ENCODE measurements around the gene AP1S1. TPM values are rescaled to one million over a fixed set of nuclear protein-coding genes. Genes with fewer than 3 reads are reported as not detected.

The AP1S1 gene
- total RNA-seq, 1 donor from 2014 or later = 45.6 TPM

DNA sequence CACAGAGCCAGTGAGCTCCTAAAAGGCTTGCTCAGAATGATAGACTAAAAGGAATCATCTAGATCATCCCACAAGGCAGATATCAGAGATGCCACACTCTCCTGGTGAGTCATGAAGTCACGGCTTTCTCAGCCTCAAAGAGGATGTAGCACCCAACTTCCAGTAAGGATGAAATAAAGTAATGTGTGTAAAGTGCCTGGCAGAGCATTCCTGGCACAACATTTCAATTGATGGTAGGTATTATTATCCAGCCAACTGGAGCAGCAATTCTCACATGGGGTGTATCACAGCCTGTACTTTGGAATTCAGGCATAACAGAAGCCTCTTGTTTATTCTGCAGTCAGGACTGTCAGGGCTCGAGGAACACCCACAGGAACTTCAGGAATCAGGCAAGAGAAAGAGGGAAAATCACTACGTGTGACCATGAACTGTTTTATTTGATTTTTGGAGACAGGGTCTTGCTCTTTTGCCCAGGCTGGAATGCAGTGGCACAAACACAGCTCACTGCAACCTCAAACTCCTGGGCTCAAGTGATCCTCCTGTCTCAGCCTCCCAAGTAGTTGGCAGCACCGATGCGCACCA is 31.1 kb downstream of the AP1S1 start:
- Mint-ChIP-seq H3K27ac (ENCODE audit: unreplicated experiment) (no peak overlapping the region), H3K4me3 (ENCODE audit: unreplicated experiment) (no peak overlapping the region), H3K4me1 (ENCODE audit: unreplicated experiment) (no peaks in the 10 kb centered on the region), H3K9me3 (ENCODE audit: unreplicated experiment) (no peaks in the 10 kb centered on the region), H3K36me3 (ENCODE audit: low read depth, unreplicated experiment) (no peaks in the 10 kb centered on the region), H3K27me3 (ENCODE audit: unreplicated experiment) (peaks cover 12% of the 10 kb centered on the region)
- no peak for TF ChIP-seq CTCF (IDR thresholded peaks at IDR 0.05; ENCODE audit: unreplicated experiment)
- DNase-seq (ENCODE audit: low spot score) = no peak

DNA sequence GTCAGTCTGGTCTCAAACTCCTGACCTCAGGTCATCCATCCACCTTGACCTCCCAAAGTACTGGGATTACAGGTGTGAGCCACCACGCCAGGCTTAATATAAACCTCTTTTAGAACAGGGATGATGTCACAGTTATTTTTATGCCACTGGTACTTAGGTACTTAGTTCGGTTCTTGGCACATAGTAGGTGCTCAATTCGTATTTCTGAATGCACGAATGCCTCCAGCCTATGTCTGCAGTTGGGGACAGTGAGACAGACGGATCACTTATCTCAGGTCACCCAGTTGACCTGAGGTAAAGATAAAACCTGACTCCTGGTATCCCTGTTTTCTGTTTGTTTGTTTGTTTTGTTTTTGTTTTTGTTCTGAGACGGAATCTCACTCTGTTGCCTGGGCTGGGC is 31.9 kb downstream of the AP1S1 start:
- no peaks in the 10 kb centered on the region for H3K4me1 Mint-ChIP-seq (ENCODE audit: unreplicated experiment)
- DNase-seq (ENCODE audit: low spot score) = no peak
- H3K4me3 Mint-ChIP-seq (ENCODE audit: unreplicated experiment) = no peak overlapping the region
- H3K27ac Mint-ChIP-seq (ENCODE audit: unreplicated experiment) = no peak overlapping the region
- peaks cover 8% of the 10 kb centered on the region for H3K27me3 Mint-ChIP-seq (ENCODE audit: unreplicated experiment)
- no peaks in the 10 kb centered on the region for H3K36me3 Mint-ChIP-seq (ENCODE audit: low read depth, unreplicated experiment)
- no peaks in the 10 kb centered on the region for H3K9me3 Mint-ChIP-seq (ENCODE audit: unreplicated experiment)
- TF ChIP-seq CTCF (IDR thresholded peaks at IDR 0.05; ENCODE audit: unreplicated experiment) = no peak

- no peak for DNase-seq (ENCODE audit: low spot score)
Observed at GRCh38 chr7:101186844-101187428, 32.7 kb downstream of the AP1S1 start.

DNA sequence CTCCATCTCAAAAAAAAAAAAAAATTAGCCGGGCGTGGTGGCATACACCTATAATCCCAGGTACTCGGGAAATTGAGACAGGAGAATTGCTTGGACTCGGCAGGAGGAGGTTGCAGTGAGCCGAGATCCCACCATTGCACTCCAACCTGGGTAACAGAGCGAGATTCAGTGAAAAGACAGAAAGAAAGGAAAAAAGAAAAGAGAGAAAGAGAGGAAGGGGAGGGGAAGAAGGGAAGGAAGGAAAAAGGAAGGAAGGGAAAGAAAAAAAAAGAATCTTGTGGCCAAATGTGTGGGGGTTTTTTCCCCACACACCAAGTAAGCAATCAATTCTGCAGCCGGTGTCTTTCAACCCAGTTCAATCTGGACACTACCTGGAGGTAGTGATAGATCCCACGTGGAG is 34.8 kb downstream of the AP1S1 start:
- no peak overlapping the region for H3K4me3 Mint-ChIP-seq (ENCODE audit: unreplicated experiment)
- DNase-seq (ENCODE audit: low spot score) = no peak
- no peaks in the 10 kb centered on the region for H3K36me3 Mint-ChIP-seq (ENCODE audit: low read depth, unreplicated experiment)
- no peaks in the 10 kb centered on the region for H3K4me1 Mint-ChIP-seq (ENCODE audit: unreplicated experiment)
- no peak overlapping the region for H3K27ac Mint-ChIP-seq (ENCODE audit: unreplicated experiment)
- TF ChIP-seq CTCF (IDR thresholded peaks at IDR 0.05; ENCODE audit: unreplicated experiment) = no peak
- no peaks in the 10 kb centered on the region for H3K9me3 Mint-ChIP-seq (ENCODE audit: unreplicated experiment)
- H3K27me3 Mint-ChIP-seq (ENCODE audit: unreplicated experiment) = peaks cover 10% of the 10 kb centered on the region

More at GRCh38 chr7:101186844-101187428, 32.7 kb downstream of the AP1S1 start:
- Mint-ChIP-seq H3K27ac (ENCODE audit: unreplicated experiment) (no peak overlapping the region), H3K4me3 (ENCODE audit: unreplicated experiment) (no peak overlapping the region), H3K4me1 (ENCODE audit: unreplicated experiment) (no peaks in the 10 kb centered on the region), H3K9me3 (ENCODE audit: unreplicated experiment) (no peaks in the 10 kb centered on the region), H3K36me3 (ENCODE audit: low read depth, unreplicated experiment) (no peaks in the 10 kb centered on the region), H3K27me3 (ENCODE audit: unreplicated experiment) (peaks cover 11% of the 10 kb centered on the region)
- TF ChIP-seq CTCF (IDR thresholded peaks at IDR 0.05; ENCODE audit: unreplicated experiment) = no peak

DNA sequence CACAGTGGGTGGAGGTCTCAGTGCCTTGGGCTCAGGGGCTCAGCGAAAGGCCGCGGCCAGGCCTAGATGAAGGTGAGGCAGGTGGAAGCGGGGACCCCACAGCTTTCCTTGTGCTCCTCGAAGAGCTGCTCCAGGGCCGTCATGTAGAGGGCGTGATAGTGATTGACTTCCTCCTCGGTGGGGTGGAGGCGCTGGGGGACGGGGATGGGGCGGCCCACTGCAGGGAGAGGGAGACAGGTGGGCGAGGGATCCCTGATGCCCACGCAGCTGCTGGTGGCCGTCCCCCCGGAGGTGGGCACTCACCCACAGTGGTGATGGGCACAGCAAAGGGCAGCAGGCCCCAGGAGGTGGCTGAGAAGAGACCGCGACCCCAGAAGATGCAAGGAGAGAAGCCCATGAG is 41.6 kb downstream of the AP1S1 start:
- DNase-seq (ENCODE audit: low spot score) = no peak
- Mint-ChIP-seq H3K36me3 (ENCODE audit: low read depth, unreplicated experiment) (no peaks in the 10 kb centered on the region), H3K9me3 (ENCODE audit: unreplicated experiment) (no peaks in the 10 kb centered on the region), H3K4me1 (ENCODE audit: unreplicated experiment) (no peaks in the 10 kb centered on the region), H3K4me3 (ENCODE audit: unreplicated experiment) (no peak overlapping the region), H3K27ac (ENCODE audit: unreplicated experiment) (no peak overlapping the region), H3K27me3 (ENCODE audit: unreplicated experiment) (peaks cover 12% of the 10 kb centered on the region)
- no peak for TF ChIP-seq CTCF (IDR thresholded peaks at IDR 0.05; ENCODE audit: unreplicated experiment)
